ENCODE data around the gene ARHGEF3. TPM values are rescaled to one million over a fixed set of nuclear protein-coding genes. Genes with fewer than 3 reads are reported as not detected.

ARHGEF3 gene
- total RNA-seq, 1 donor from 2014 or later: 0.52 TPM

- Mint-ChIP-seq H3K27ac (no peak overlapping the region), H3K36me3 (peaks cover 1% of the 10 kb centered on the region), H3K4me3 (no peak overlapping the region), H3K4me1 (peaks cover 4% of the 10 kb centered on the region), H3K27me3 (ENCODE audit: insufficient read depth, low read depth) (peaks cover 8% of the 10 kb centered on the region), H3K9me3 (no peaks in the 10 kb centered on the region)
- Histone ChIP-seq H3K36me3 (no peaks in the 10 kb centered on the region), H3K4me1 (no peaks in the 10 kb centered on the region), H3K27ac (no peak overlapping the region), H2AFZ (replicated peaks) (no peak overlapping the region), H4K20me1 (ENCODE audit: low read depth) (no peaks in the 10 kb centered on the region), H3K4me3 (no peak overlapping the region), H3K9ac (no peak overlapping the region), H3K4me2 (no peak overlapping the region), H3F3A (ENCODE audit: low read depth) (no peaks in the 10 kb centered on the region), H3K27me3 (peaks cover 21% of the 10 kb centered on the region), H3K9me3 (ENCODE audit: low read depth) (no peaks in the 10 kb centered on the region), H3K79me2 (ENCODE audit: low read depth) (no peaks in the 10 kb centered on the region)
- TF ChIP-seq EZH2phosphoT487 (IDR thresholded peaks at IDR 0.05): no peak
- no peak for TF ChIP-seq EZH2 (IDR thresholded peaks at IDR 0.05)
- TF ChIP-seq CTCF (IDR thresholded peaks at IDR 0.05): no peak
- no peak for DNase-seq (ENCODE audit: low spot score)
Measured at GRCh38 chr3:56796996-56797395, 4.8 kb downstream of the ARHGEF3 start.

- Histone ChIP-seq H3K9me3 (ENCODE audit: low read depth) (no peaks in the 10 kb centered on the region), H3K79me2 (ENCODE audit: low read depth) (no peaks in the 10 kb centered on the region), H3K4me2 (no peak overlapping the region), H4K20me1 (ENCODE audit: low read depth) (no peaks in the 10 kb centered on the region), H3F3A (ENCODE audit: low read depth) (no peaks in the 10 kb centered on the region), H3K4me3 (no peak overlapping the region), H3K4me1 (no peaks in the 10 kb centered on the region), H3K27ac (no peak overlapping the region), H3K36me3 (no peaks in the 10 kb centered on the region), H2AFZ (replicated peaks) (no peak overlapping the region), H3K9ac (no peak overlapping the region), H3K27me3 (peaks cover 15% of the 10 kb centered on the region)
- Mint-ChIP-seq H3K9me3 (no peaks in the 10 kb centered on the region), H3K4me3 (no peak overlapping the region), H3K36me3 (peaks cover 1% of the 10 kb centered on the region), H3K27ac (no peak overlapping the region), H3K4me1 (peaks cover under 1% of the 10 kb centered on the region), H3K27me3 (ENCODE audit: insufficient read depth, low read depth) (peaks cover 8% of the 10 kb centered on the region)
- TF ChIP-seq EZH2 (IDR thresholded peaks at IDR 0.05): no peak
- DNase-seq (ENCODE audit: low spot score): no peak
Measured at GRCh38 chr3:56796202-56796601, 5.5 kb downstream of the ARHGEF3 start.

- Histone ChIP-seq H3F3A (ENCODE audit: low read depth) (no peaks in the 10 kb centered on the region), H3K36me3 (no peaks in the 10 kb centered on the region), H3K9ac (no peak overlapping the region), H3K4me1 (no peaks in the 10 kb centered on the region), H2AFZ (replicated peaks) (no peak overlapping the region), H3K9me3 (ENCODE audit: low read depth) (no peaks in the 10 kb centered on the region), H3K4me3 (no peak overlapping the region), H3K4me2 (no peak overlapping the region), H3K27ac (no peak overlapping the region), H3K27me3 (peaks cover 11% of the 10 kb centered on the region), H4K20me1 (ENCODE audit: low read depth) (no peaks in the 10 kb centered on the region), H3K79me2 (ENCODE audit: low read depth) (no peaks in the 10 kb centered on the region)
- Mint-ChIP-seq H3K27me3 (ENCODE audit: insufficient read depth, low read depth) (peaks cover 4% of the 10 kb centered on the region), H3K36me3 (peaks cover 1% of the 10 kb centered on the region), H3K27ac (no peak overlapping the region), H3K4me3 (no peak overlapping the region), H3K4me1 (no peaks in the 10 kb centered on the region), H3K9me3 (no peaks in the 10 kb centered on the region)
- TF ChIP-seq EZH2 (IDR thresholded peaks at IDR 0.05) (no peak), CTCF (IDR thresholded peaks at IDR 0.05) (no peak), EZH2phosphoT487 (IDR thresholded peaks at IDR 0.05) (no peak)
- DNase-seq (ENCODE audit: low spot score): no peak
Measured at GRCh38 chr3:56795829-56796185, 5.9 kb downstream of the ARHGEF3 start.

- DNase-seq (ENCODE audit: low spot score): no peak
- Histone ChIP-seq H3K9me3 (ENCODE audit: low read depth) (no peaks in the 10 kb centered on the region), H4K20me1 (ENCODE audit: low read depth) (no peaks in the 10 kb centered on the region), H3K36me3 (no peaks in the 10 kb centered on the region), H3K79me2 (ENCODE audit: low read depth) (no peaks in the 10 kb centered on the region), H3K9ac (no peak overlapping the region), H3K27ac (no peak overlapping the region), H3K4me1 (no peaks in the 10 kb centered on the region), H3K27me3 (peaks cover 6% of the 10 kb centered on the region), H3F3A (ENCODE audit: low read depth) (no peaks in the 10 kb centered on the region), H2AFZ (replicated peaks) (no peak overlapping the region), H3K4me3 (no peak overlapping the region), H3K4me2 (no peak overlapping the region)
- H3K27me3 Mint-ChIP-seq (ENCODE audit: insufficient read depth, low read depth): peaks cover 4% of the 10 kb centered on the region
- TF ChIP-seq EZH2 (IDR thresholded peaks at IDR 0.05): no peak
- no peak for TF ChIP-seq EZH2phosphoT487 (IDR thresholded peaks at IDR 0.05)
- TF ChIP-seq CTCF (IDR thresholded peaks at IDR 0.05): no peak
- no peak overlapping the region for H3K27ac Mint-ChIP-seq
- H3K4me3 Mint-ChIP-seq: no peak overlapping the region
- peaks cover 1% of the 10 kb centered on the region for H3K36me3 Mint-ChIP-seq
- no peaks in the 10 kb centered on the region for H3K9me3 Mint-ChIP-seq
- no peaks in the 10 kb centered on the region for H3K4me1 Mint-ChIP-seq
Measured at GRCh38 chr3:56795097-56795828, 6.5 kb downstream of the ARHGEF3 start.

All from neural progenitor cell (in vitro differentiated cells).